ENCODE results near the gene SCRT2. TPM values are rescaled to one million over a fixed set of nuclear protein-coding genes. Genes with fewer than 3 reads are reported as not detected.

SCRT2 gene
- total and polyA plus RNA-seq, 2 donors (not counting 3 experiments of a cell fraction or from before 2014, with no cell fraction given), result not detected

DNA sequence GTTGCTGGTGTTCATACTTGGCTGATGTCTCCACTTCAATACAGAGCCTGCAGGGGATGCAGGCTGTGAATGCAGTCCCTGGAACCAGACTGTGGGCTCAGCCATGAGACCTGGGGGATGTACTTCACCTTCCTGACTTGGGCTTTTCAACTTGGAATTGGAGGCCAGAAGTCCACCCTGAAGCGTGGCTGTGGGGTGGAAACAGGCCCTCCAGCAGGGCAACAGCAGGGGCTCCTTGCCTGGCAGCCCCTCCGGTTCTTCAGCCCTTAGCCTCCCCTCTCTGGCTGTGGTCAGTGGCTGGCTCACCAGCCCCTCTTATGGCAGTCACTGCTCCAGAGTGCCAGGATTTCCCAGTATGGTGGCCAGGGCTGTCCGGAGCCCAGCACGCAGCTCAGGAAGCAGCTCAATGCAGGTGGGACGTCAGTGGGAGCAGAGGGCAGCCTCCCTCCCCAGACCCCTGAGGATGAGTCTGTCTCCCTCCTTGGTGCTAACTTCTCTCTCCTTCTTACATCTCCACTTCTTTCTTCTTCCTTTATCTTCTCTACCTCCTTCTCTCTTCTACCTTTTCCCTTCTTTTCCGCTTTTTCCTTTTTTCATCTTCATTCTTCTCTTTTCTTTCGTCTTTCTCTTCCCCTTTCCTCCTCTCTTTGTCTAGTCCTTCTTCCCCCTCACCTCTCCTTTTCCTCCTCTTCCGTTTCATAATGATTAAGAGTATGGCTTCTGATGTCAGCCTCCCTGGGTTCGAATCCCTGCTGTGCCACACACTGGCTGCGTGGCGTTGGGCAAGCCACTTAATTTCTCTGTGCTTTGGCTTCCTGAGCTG is 47.4 kb upstream of the SCRT2 start:
- POLR2A ChIA-PET, result no interaction called here
- no peaks in the 10 kb centered on the region for H3K36me3 ChIP-seq (ENCODE audit: control insufficient read depth in 2 of 2, extremely low read depth in 1 of 2, insufficient read depth in 2 of 2, low read length in 2 of 2)
- dilution Hi-C loops (cut with MboI; ENCODE audit: extremely low pct_ligation_motif_present, low sequenced_read_pairs), result no loop called here
- TF ChIP-seq JUN (IDR thresholded peaks at IDR 0.05; ENCODE audit: borderline replicate concordance, insufficient read depth, insufficient read length, low read depth) (no peak), EZH2 (IDR thresholded peaks at IDR 0.05; ENCODE audit: borderline replicate concordance, low read depth, low read length, severe bottlenecking) (no peak), MYC (IDR thresholded peaks at IDR 0.05; ENCODE audit: low read depth, low read length) (no peak), POLR2A (IDR thresholded peaks at IDR 0.05; ENCODE audit: low read depth, low read length) (no peak), GATA2 (IDR thresholded peaks at IDR 0.05; ENCODE audit: insufficient read depth, insufficient read length, low read depth, low read length) (no peak), FOS (IDR thresholded peaks at IDR 0.05; ENCODE audit: borderline replicate concordance, insufficient read depth, low read length) (no peak), MAX (IDR thresholded peaks at IDR 0.05; ENCODE audit: insufficient read depth, insufficient read length) (no peak), POLR2AphosphoS5 (IDR thresholded peaks at IDR 0.05; ENCODE audit: insufficient read depth, low read depth, low read length) (no peak), CTCF (IDR thresholded peaks at IDR 0.05; ENCODE audit: extremely low read depth in 1 of 2, insufficient read depth in 1 of 2, low read depth in 1 of 2, low read length in 2 of 2) (no peak)
- no peaks in the 10 kb centered on the region for H4K20me1 ChIP-seq (replicated peaks; ENCODE audit: control insufficient read depth, extremely low read depth, insufficient read depth, low read length)
- no peaks in the 10 kb centered on the region for H3K9me1 ChIP-seq (replicated peaks; ENCODE audit: control insufficient read depth, extremely low read depth, insufficient read depth, low read length)
- no peak overlapping the region for H3K4me3 ChIP-seq (replicated peaks in 1 of 3; ENCODE audit: insufficient read depth in 1 of 3, low read depth in 1 of 3, low read length in 3 of 3)
- no peak overlapping the region for H3K27ac ChIP-seq (ENCODE audit: insufficient read depth, low read depth, low read length)
- FAIRE-seq (no peak), DNase-seq (ENCODE audit: low read depth, low spot score) (no peak)
- CTCF ChIA-PET, result interaction anchor here (0.6 to 1.1 kb wide), 2 partner anchors 16 kb away, joined by 3 to 4 read pairs; no protein-coding TSS in a partner anchor
- H3K79me2 ChIP-seq (ENCODE audit: control insufficient read depth, insufficient read depth, low read length), result no peaks in the 10 kb centered on the region
- peaks cover 12 to 13% of the 10 kb centered on the region in 2 experiments for H3K27me3 ChIP-seq (ENCODE audit: control insufficient read depth in 2 of 2, insufficient read depth in 2 of 2, low read length in 2 of 2)
- H3K4me2 ChIP-seq (ENCODE audit: insufficient read depth, low read length), result no peak overlapping the region
- no peak overlapping the region for H2AFZ ChIP-seq (ENCODE audit: low read depth, low read length)
- BruUV-seq (replicated peaks), result no TSS peak
- H3K9ac ChIP-seq (replicated peaks; ENCODE audit: extremely low read depth, insufficient read depth, low read length), result no peak overlapping the region
- no peaks in the 10 kb centered on the region for H3K4me1 ChIP-seq (ENCODE audit: control insufficient read depth, extremely low read depth, insufficient read depth, low read length)
- intact Hi-C loops (cut with micrococcal nuclease), result no loop called here
- no peaks in the 10 kb centered on the region for H3K9me3 ChIP-seq (replicated peaks; ENCODE audit: control insufficient read depth, insufficient read depth, low read length)

Measured in endothelial cell of umbilical vein (primary cell).